T-helper 1 cell treated with Interleukin-12 subunit alpha and Interleukin-12 subunit beta and Interleukin-4 antibody, amounts not matched to agents 30 μg/mL and 1 μg/mL, for 36 hours (primary cell): ENCODE results near the gene RASL10B.

ENCODE experiments used
- H3K27ac Mint-ChIP-seq: one replicate; pipeline ENCODE4 v1.8.0; 2021; ENCODE audit warnings: mild to moderate bottlenecking, mixed read lengths
- H3K27me3 Mint-ChIP-seq: one replicate; pipeline ENCODE4 v1.8.0; 2021; ENCODE audit warnings: low read depth, mixed read lengths
- H3K36me3 Mint-ChIP-seq: one replicate; pipeline ENCODE4 v1.8.0; 2021; ENCODE audit warnings: low read depth, mixed read lengths
- H3K4me1 Mint-ChIP-seq: one replicate; pipeline ENCODE4 v1.8.0; 2021; ENCODE audit warnings: low read depth, mixed read lengths
- H3K4me3 Mint-ChIP-seq: one replicate; pipeline ENCODE4 v1.8.0; 2021; ENCODE audit warnings: mild to moderate bottlenecking, moderate library complexity, mixed read lengths
- H3K9me3 Mint-ChIP-seq: one replicate; pipeline ENCODE4 v1.8.0; 2021; ENCODE audit warnings: mixed read lengths

The RASL10B gene

GRCh38 chr17:35757243-35757642 lies 25.8 kb downstream of the RASL10B start:
- Mint-ChIP-seq H3K9me3 (no peaks in the 10 kb centered on the region), H3K36me3 (no peaks in the 10 kb centered on the region), H3K4me3 (no peak overlapping the region), H3K27me3 (peaks cover 27% of the 10 kb centered on the region), H3K27ac (no peak overlapping the region), H3K4me1 (no peaks in the 10 kb centered on the region)

- H3K4me1 Mint-ChIP-seq = peaks cover 4% of the 10 kb centered on the region
- no peaks in the 10 kb centered on the region for H3K36me3 Mint-ChIP-seq
- H3K4me3 Mint-ChIP-seq = no peak within 1 kb of the TSS
- H3K9me3 Mint-ChIP-seq = no peaks in the 10 kb centered on the region
- H3K27ac Mint-ChIP-seq = no peak within 1 kb of the TSS
- H3K27me3 Mint-ChIP-seq = peaks cover 20% of the 10 kb centered on the region
Observed at GRCh38 chr17:35760587-35760986, 29.1 kb downstream of the RASL10B start, which contains the start of gene C17orf50. C17orf50 (plus strand) TSS chr17:35760887; CDS start chr17:35760942, 55 bp downstream.

- H3K27me3 Mint-ChIP-seq = peaks cover 20% of the 10 kb centered on the region
- no peak overlapping the region for H3K4me3 Mint-ChIP-seq
- no peak overlapping the region for H3K27ac Mint-ChIP-seq
- H3K4me1 Mint-ChIP-seq = peaks cover 4% of the 10 kb centered on the region
- H3K36me3 Mint-ChIP-seq = no peaks in the 10 kb centered on the region
- no peaks in the 10 kb centered on the region for H3K9me3 Mint-ChIP-seq
Observed at GRCh38 chr17:35761601-35762000, 30.2 kb downstream of the RASL10B start.

GRCh38 chr17:35763767-35764122 lies 32.3 kb downstream of the RASL10B start:
- no peaks in the 10 kb centered on the region for H3K36me3 Mint-ChIP-seq
- peak overlapping the region; percentile 88 for H3K4me3 Mint-ChIP-seq
- H3K27me3 Mint-ChIP-seq = peaks cover 20% of the 10 kb centered on the region
- peaks cover 4% of the 10 kb centered on the region for H3K4me1 Mint-ChIP-seq
- H3K27ac Mint-ChIP-seq = no peak overlapping the region
- H3K9me3 Mint-ChIP-seq = no peaks in the 10 kb centered on the region

GRCh38 chr17:35764123-35764991 lies 32.9 kb downstream of the RASL10B start:
- Mint-ChIP-seq H3K36me3 (no peaks in the 10 kb centered on the region), H3K4me3 (peak overlapping the region; percentile 88), H3K27me3 (peaks cover 16% of the 10 kb centered on the region)

GRCh38 chr17:35765086-35765710 lies 33.8 kb downstream of the RASL10B start:
- H3K4me3 Mint-ChIP-seq = peak overlapping the region; percentile 31
- H3K4me1 Mint-ChIP-seq = peaks cover 4% of the 10 kb centered on the region
- peaks cover 13% of the 10 kb centered on the region for H3K27me3 Mint-ChIP-seq
- no peaks in the 10 kb centered on the region for H3K9me3 Mint-ChIP-seq
- no peaks in the 10 kb centered on the region for H3K36me3 Mint-ChIP-seq
- no peak overlapping the region for H3K27ac Mint-ChIP-seq

More at GRCh38 chr17:35764123-35764991, 32.9 kb downstream of the RASL10B start:
- no peak overlapping the region for H3K27ac Mint-ChIP-seq
- peaks cover 4% of the 10 kb centered on the region for H3K4me1 Mint-ChIP-seq
- H3K9me3 Mint-ChIP-seq = no peaks in the 10 kb centered on the region

GRCh38 chr17:35765756-35766488 lies 34.5 kb downstream of the RASL10B start:
- no peak overlapping the region for H3K27ac Mint-ChIP-seq
- no peaks in the 10 kb centered on the region for H3K9me3 Mint-ChIP-seq
- peaks cover 11% of the 10 kb centered on the region for H3K27me3 Mint-ChIP-seq
- H3K36me3 Mint-ChIP-seq = no peaks in the 10 kb centered on the region
- no peak overlapping the region for H3K4me3 Mint-ChIP-seq
- H3K4me1 Mint-ChIP-seq = peaks cover 4% of the 10 kb centered on the region

GRCh38 chr17:35766489-35766877 lies 35.0 kb downstream of the RASL10B start:
- H3K4me3 Mint-ChIP-seq = no peak overlapping the region
- peaks cover 9% of the 10 kb centered on the region for H3K27me3 Mint-ChIP-seq
- H3K36me3 Mint-ChIP-seq = no peaks in the 10 kb centered on the region
- peaks cover 4% of the 10 kb centered on the region for H3K4me1 Mint-ChIP-seq
- H3K27ac Mint-ChIP-seq = no peak overlapping the region
- no peaks in the 10 kb centered on the region for H3K9me3 Mint-ChIP-seq

- H3K27me3 Mint-ChIP-seq = peaks cover 9% of the 10 kb centered on the region
- H3K36me3 Mint-ChIP-seq = no peaks in the 10 kb centered on the region
- H3K4me3 Mint-ChIP-seq = no peak overlapping the region
- no peaks in the 10 kb centered on the region for H3K9me3 Mint-ChIP-seq
- peaks cover 4% of the 10 kb centered on the region for H3K4me1 Mint-ChIP-seq
- H3K27ac Mint-ChIP-seq = no peak overlapping the region
Observed at GRCh38 chr17:35766903-35767510, 35.6 kb downstream of the RASL10B start.

GRCh38 chr17:35768797-35769196 lies 37.4 kb downstream of the RASL10B start:
- Mint-ChIP-seq H3K4me3 (no peak overlapping the region), H3K4me1 (peaks cover 4% of the 10 kb centered on the region), H3K27ac (no peak overlapping the region), H3K36me3 (no peaks in the 10 kb centered on the region), H3K9me3 (no peaks in the 10 kb centered on the region), H3K27me3 (peaks cover 18% of the 10 kb centered on the region)

- no peak overlapping the region for H3K4me3 Mint-ChIP-seq
- peaks cover 25% of the 10 kb centered on the region for H3K27me3 Mint-ChIP-seq
- no peak overlapping the region for H3K27ac Mint-ChIP-seq
- no peaks in the 10 kb centered on the region for H3K4me1 Mint-ChIP-seq
- H3K36me3 Mint-ChIP-seq = no peaks in the 10 kb centered on the region
- H3K9me3 Mint-ChIP-seq = no peaks in the 10 kb centered on the region
Observed at GRCh38 chr17:35769895-35770486, 38.6 kb downstream of the RASL10B start.

- H3K4me1 Mint-ChIP-seq = no peaks in the 10 kb centered on the region
Observed at GRCh38 chr17:35773129-35773528, 41.7 kb downstream of the RASL10B start.

GRCh38 chr17:35773679-35774425 lies 42.4 kb downstream of the RASL10B start:
- no peak overlapping the region for H3K4me3 Mint-ChIP-seq
- H3K27ac Mint-ChIP-seq = no peak overlapping the region
- no peaks in the 10 kb centered on the region for H3K9me3 Mint-ChIP-seq
- H3K36me3 Mint-ChIP-seq = no peaks in the 10 kb centered on the region
- H3K4me1 Mint-ChIP-seq = no peaks in the 10 kb centered on the region
- peaks cover 31% of the 10 kb centered on the region for H3K27me3 Mint-ChIP-seq

More at GRCh38 chr17:35773129-35773528, 41.7 kb downstream of the RASL10B start:
- Mint-ChIP-seq H3K27ac (no peak overlapping the region), H3K4me3 (no peak overlapping the region), H3K36me3 (no peaks in the 10 kb centered on the region), H3K27me3 (peaks cover 26% of the 10 kb centered on the region), H3K9me3 (no peaks in the 10 kb centered on the region)
